Effector memory CD4-positive, alpha-beta T cell (primary cell): ENCODE data around the gene PLAC8.

ENCODE experiments used
- DNase-seq, 3 donors: peaks; one replicate each; pipeline ENCODE4 v3.0.0-alpha.2; 2020
- H3K27ac ChIP-seq: 2 replicates; pipeline ENCODE4 v1.7.0; 2013; ENCODE audit warnings: mild to moderate bottlenecking, low read length, moderate library complexity; ENCODE audit not compliant: insufficient read depth, poor library complexity, severe bottlenecking
- H3K27me3 ChIP-seq: replicated peaks from 2 replicates; pipeline ENCODE4 v1.7.0; 2013; ENCODE audit warnings: mild to moderate bottlenecking, low read length; ENCODE audit not compliant: insufficient read depth, control insufficient read depth, poor library complexity, severe bottlenecking
- H3K36me3 ChIP-seq: 2 replicates; pipeline ENCODE4 v1.7.0; 2013; ENCODE audit warnings: mild to moderate bottlenecking, low read length, moderate library complexity; ENCODE audit not compliant: control insufficient read depth, insufficient read depth
- H3K4me1 ChIP-seq: 2 replicates; pipeline ENCODE4 v1.7.0; 2013; ENCODE audit warnings: low read length, mild to moderate bottlenecking; ENCODE audit not compliant: control insufficient read depth, insufficient read depth, poor library complexity, severe bottlenecking
- H3K4me3 ChIP-seq: 2 replicates; pipeline ENCODE4 v1.7.0; 2013; ENCODE audit warnings: low read length, low read depth, mild to moderate bottlenecking; ENCODE audit not compliant: insufficient read depth, poor library complexity, severe bottlenecking
- H3K9me3 ChIP-seq: 2 replicates; pipeline ENCODE4 v1.7.0; 2013; ENCODE audit warnings: mild to moderate bottlenecking, low read length, moderate library complexity; ENCODE audit not compliant: control insufficient read depth

The PLAC8 gene

GRCh38 chr4:83132065-83132464 is 17.5 kb upstream of the PLAC8 start:
- H3K27ac ChIP-seq: no peak overlapping the region
- no peak for DNase-seq

GRCh38 chr4:83129264-83129663 is 14.7 kb upstream of the PLAC8 start:
- H3K9me3 ChIP-seq: no peaks in the 10 kb centered on the region
- H3K4me1 ChIP-seq: no peaks in the 10 kb centered on the region
- H3K27me3 ChIP-seq: no peaks in the 10 kb centered on the region
- H3K4me3 ChIP-seq: no peak overlapping the region
- no peak for DNase-seq
- H3K27ac ChIP-seq: no peak overlapping the region
- H3K36me3 ChIP-seq: no peaks in the 10 kb centered on the region

More at GRCh38 chr4:83132065-83132464, 17.5 kb upstream of the PLAC8 start:
- H3K27me3 ChIP-seq: no peaks in the 10 kb centered on the region
- H3K4me1 ChIP-seq: no peaks in the 10 kb centered on the region
- no peaks in the 10 kb centered on the region for H3K36me3 ChIP-seq
- H3K4me3 ChIP-seq: no peak overlapping the region
- no peaks in the 10 kb centered on the region for H3K9me3 ChIP-seq

GRCh38 chr4:83128240-83128929 is 13.9 kb upstream of the PLAC8 start:
- no peaks in the 10 kb centered on the region for H3K4me1 ChIP-seq
- no peaks in the 10 kb centered on the region for H3K27me3 ChIP-seq
- no peaks in the 10 kb centered on the region for H3K9me3 ChIP-seq
- no peak overlapping the region for H3K27ac ChIP-seq
- DNase-seq: no peak
- no peak overlapping the region for H3K4me3 ChIP-seq
- H3K36me3 ChIP-seq: no peaks in the 10 kb centered on the region

- Histone ChIP-seq H3K9me3 (no peaks in the 10 kb centered on the region), H3K36me3 (no peaks in the 10 kb centered on the region), H3K4me3 (no peak overlapping the region), H3K27me3 (no peaks in the 10 kb centered on the region), H3K27ac (no peak overlapping the region), H3K4me1 (no peaks in the 10 kb centered on the region)
- DNase-seq: peak; percentile 46 to 58 (median 56)
Observed at GRCh38 chr4:83125738-83126141, 11.2 kb upstream of the PLAC8 start.

GRCh38 chr4:83124111-83124780 is 9.7 kb upstream of the PLAC8 start:
- Histone ChIP-seq H3K4me3 (no peak overlapping the region), H3K27ac (no peak overlapping the region), H3K9me3 (no peaks in the 10 kb centered on the region), H3K4me1 (no peaks in the 10 kb centered on the region), H3K36me3 (no peaks in the 10 kb centered on the region), H3K27me3 (no peaks in the 10 kb centered on the region)
- no peak for DNase-seq

GRCh38 chr4:83121246-83121645 is 6.7 kb upstream of the PLAC8 start:
- no peaks in the 10 kb centered on the region for H3K4me1 ChIP-seq
- H3K27me3 ChIP-seq: no peaks in the 10 kb centered on the region
- H3K27ac ChIP-seq: no peak overlapping the region

GRCh38 chr4:83118869-83119268 is 4.3 kb upstream of the PLAC8 start:
- Histone ChIP-seq H3K27me3 (no peaks in the 10 kb centered on the region), H3K27ac (no peak overlapping the region), H3K9me3 (no peaks in the 10 kb centered on the region), H3K4me1 (peaks cover 7% of the 10 kb centered on the region), H3K4me3 (no peak overlapping the region), H3K36me3 (no peaks in the 10 kb centered on the region)
- no peak for DNase-seq

More at GRCh38 chr4:83121246-83121645, 6.7 kb upstream of the PLAC8 start:
- DNase-seq: no peak
- H3K36me3 ChIP-seq: no peaks in the 10 kb centered on the region
- no peaks in the 10 kb centered on the region for H3K9me3 ChIP-seq
- no peak overlapping the region for H3K4me3 ChIP-seq

GRCh38 chr4:83115656-83116285 is 1.2 kb upstream of the PLAC8 start:
- H3K27ac ChIP-seq: no peak overlapping the region
- H3K4me1 ChIP-seq: peaks cover 19% of the 10 kb centered on the region
- no peaks in the 10 kb centered on the region for H3K27me3 ChIP-seq
- H3K4me3 ChIP-seq: no peak overlapping the region
- no peaks in the 10 kb centered on the region for H3K36me3 ChIP-seq
- DNase-seq: no peak
- no peaks in the 10 kb centered on the region for H3K9me3 ChIP-seq

GRCh38 chr4:83115000-83115399 is 471 bp upstream of the PLAC8 start:
- H3K4me3 ChIP-seq: peak overlapping the region; percentile 60
- H3K27ac ChIP-seq: peak overlapping the region; percentile 71
- no peaks in the 10 kb centered on the region for H3K9me3 ChIP-seq
- H3K27me3 ChIP-seq: no peaks in the 10 kb centered on the region
- peaks cover 24% of the 10 kb centered on the region for H3K4me1 ChIP-seq
- no peaks in the 10 kb centered on the region for H3K36me3 ChIP-seq
- DNase-seq: no peak

- Histone ChIP-seq H3K27ac (peak overlapping the region; percentile 65), H3K4me1 (peaks cover 34% of the 10 kb centered on the region), H3K4me3 (peak overlapping the region; percentile 60), H3K27me3 (no peaks in the 10 kb centered on the region), H3K9me3 (no peaks in the 10 kb centered on the region), H3K36me3 (no peaks in the 10 kb centered on the region)
- no peak for DNase-seq
Observed at GRCh38 chr4:83113429-83113786, 1.1 kb downstream of the PLAC8 start.
